ENCODE measurements around the gene AKR1A1. TPM values are rescaled to one million over a fixed set of nuclear protein-coding genes. Genes with fewer than 3 reads are reported as not detected.

The AKR1A1 gene
- total RNA-seq, 1 experiment from 2014 or later = 142 TPM

DNA sequence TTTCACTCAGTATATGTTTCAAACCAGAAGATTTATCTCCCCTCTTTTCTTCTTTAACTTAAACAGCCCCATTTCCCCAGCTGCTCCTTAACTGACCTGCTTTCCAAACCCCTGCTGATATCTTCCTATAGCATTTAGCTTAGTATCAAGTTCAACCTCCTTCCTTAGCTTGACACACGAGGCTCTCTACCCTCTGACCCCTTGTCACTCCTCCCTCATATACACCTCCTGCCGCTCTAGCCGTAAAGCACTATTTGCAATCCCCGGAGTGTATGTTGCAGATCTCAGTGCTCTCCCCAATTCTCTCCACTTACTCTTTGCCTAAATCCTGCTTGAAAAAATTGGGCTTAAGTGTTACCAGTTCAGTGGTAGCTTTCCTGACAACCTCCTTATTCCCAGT, 13.7 kb upstream of the AKR1A1 start:
- TF ChIP-seq POLR2AphosphoS5 (IDR thresholded peaks at IDR 0.05; ENCODE audit: low read depth, low read length) (no peak), TCF7L2 (IDR thresholded peaks at IDR 0.05; ENCODE audit: low read depth, low read length) (no peak), SIN3A (IDR thresholded peaks at IDR 0.05; ENCODE audit: borderline replicate concordance, insufficient read depth, low read depth, low read length) (no peak)
- TF ChIP-seq, protein P1, sequence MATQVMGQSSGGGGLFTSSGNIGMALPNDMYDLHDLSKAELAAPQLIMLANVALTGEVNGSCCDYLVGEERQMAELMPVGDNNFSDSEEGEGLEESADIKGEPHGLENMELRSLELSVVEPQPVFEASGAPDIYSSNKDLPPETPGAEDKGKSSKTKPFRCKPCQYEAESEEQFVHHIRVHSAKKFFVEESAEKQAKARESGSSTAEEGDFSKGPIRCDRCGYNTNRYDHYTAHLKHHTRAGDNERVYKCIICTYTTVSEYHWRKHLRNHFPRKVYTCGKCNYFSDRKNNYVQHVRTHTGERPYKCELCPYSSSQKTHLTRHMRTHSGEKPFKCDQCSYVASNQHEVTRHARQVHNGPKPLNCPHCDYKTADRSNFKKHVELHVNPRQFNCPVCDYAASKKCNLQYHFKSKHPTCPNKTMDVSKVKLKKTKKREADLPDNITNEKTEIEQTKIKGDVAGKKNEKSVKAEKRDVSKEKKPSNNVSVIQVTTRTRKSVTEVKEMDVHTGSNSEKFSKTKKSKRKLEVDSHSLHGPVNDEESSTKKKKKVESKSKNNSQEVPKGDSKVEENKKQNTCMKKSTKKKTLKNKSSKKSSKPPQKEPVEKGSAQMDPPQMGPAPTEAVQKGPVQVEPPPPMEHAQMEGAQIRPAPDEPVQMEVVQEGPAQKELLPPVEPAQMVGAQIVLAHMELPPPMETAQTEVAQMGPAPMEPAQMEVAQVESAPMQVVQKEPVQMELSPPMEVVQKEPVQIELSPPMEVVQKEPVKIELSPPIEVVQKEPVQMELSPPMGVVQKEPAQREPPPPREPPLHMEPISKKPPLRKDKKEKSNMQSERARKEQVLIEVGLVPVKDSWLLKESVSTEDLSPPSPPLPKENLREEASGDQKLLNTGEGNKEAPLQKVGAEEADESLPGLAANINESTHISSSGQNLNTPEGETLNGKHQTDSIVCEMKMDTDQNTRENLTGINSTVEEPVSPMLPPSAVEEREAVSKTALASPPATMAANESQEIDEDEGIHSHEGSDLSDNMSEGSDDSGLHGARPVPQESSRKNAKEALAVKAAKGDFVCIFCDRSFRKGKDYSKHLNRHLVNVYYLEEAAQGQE (IDR thresholded peaks at IDR 0.05; ENCODE audit: insufficient read depth in 1 of 2, low read depth in 2 of 2, low read length in 1 of 2) = no peak
- TF ChIP-seq, protein P2, sequence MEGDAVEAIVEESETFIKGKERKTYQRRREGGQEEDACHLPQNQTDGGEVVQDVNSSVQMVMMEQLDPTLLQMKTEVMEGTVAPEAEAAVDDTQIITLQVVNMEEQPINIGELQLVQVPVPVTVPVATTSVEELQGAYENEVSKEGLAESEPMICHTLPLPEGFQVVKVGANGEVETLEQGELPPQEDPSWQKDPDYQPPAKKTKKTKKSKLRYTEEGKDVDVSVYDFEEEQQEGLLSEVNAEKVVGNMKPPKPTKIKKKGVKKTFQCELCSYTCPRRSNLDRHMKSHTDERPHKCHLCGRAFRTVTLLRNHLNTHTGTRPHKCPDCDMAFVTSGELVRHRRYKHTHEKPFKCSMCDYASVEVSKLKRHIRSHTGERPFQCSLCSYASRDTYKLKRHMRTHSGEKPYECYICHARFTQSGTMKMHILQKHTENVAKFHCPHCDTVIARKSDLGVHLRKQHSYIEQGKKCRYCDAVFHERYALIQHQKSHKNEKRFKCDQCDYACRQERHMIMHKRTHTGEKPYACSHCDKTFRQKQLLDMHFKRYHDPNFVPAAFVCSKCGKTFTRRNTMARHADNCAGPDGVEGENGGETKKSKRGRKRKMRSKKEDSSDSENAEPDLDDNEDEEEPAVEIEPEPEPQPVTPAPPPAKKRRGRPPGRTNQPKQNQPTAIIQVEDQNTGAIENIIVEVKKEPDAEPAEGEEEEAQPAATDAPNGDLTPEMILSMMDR (IDR thresholded peaks at IDR 0.05) = no peak
- H3K4me3 ChIP-seq (ENCODE audit: low read depth in 2 of 2, low read length in 2 of 2) = no peak overlapping the region
- ATAC-seq (no peak), DNase-seq (ENCODE audit: low read depth, low spot score) (no peak)
- no peaks in the 10 kb centered on the region for H3K36me3 ChIP-seq (ENCODE audit: control insufficient read depth, insufficient read depth, low read length)
- no peaks in the 10 kb centered on the region for H3K4me1 ChIP-seq (ENCODE audit: control insufficient read depth, insufficient read depth, low read length)
- no TSS peak for BruUV-seq (replicated peaks)
- ChIA-PET CTCF (interaction anchor here (0.6 kb wide), 1 partner anchor 14 kb away, joined by 3 read pairs; no protein-coding TSS in a partner anchor), POLR2A (interaction anchor here (0.7 kb wide), 1 partner anchor 18 kb away, joined by 3 read pairs; no protein-coding TSS in a partner anchor)
- intact Hi-C loops (cut with micrococcal nuclease; ENCODE audit: unreplicated experiment) (no loop called here), in situ Hi-C loops (cut with HindIII; ENCODE audit: low pct_unique_long_range_greater_than_20kb, low sequenced_read_pairs) (no loop called here)
- H3K9me3 ChIP-seq (ENCODE audit: control insufficient read depth, insufficient read depth, low read depth, low read length) = no peaks in the 10 kb centered on the region
- H3K27me3 ChIP-seq (ENCODE audit: control insufficient read depth, insufficient read depth, low read length) = no peaks in the 10 kb centered on the region
- H3K27ac ChIP-seq (ENCODE audit: low read length) = no peak overlapping the region

DNA sequence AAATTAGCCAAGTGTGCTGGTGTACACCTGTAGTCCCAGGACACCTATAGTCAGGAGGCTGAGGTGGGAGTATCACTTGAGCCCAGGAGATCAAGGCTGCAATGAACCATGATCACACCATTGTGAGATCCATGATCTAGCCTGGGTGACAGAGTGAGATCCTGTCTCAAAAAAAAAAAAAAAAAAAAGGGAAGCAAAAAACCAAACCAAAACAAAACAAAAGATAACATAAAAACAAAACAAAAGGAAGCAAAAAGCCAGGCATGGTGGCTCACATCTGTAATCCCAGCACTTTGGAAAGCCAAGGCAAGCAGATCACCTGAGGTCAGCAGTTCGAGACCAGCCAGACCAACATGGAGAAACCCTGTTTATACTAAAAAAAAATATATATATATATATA, 9.4 kb upstream of the AKR1A1 start:
- no peak overlapping the region for H3K4me3 ChIP-seq (ENCODE audit: low read depth in 2 of 2, low read length in 2 of 2)
- DNase-seq (ENCODE audit: low read depth, low spot score) = no peak
- no TSS peak for BruUV-seq (replicated peaks)
- no peaks in the 10 kb centered on the region for H3K9me3 ChIP-seq (ENCODE audit: control insufficient read depth, insufficient read depth, low read depth, low read length)
- intact Hi-C loops (cut with micrococcal nuclease; ENCODE audit: unreplicated experiment) (no loop called here), in situ Hi-C loops (cut with HindIII; ENCODE audit: low pct_unique_long_range_greater_than_20kb, low sequenced_read_pairs) (no loop called here)
- POLR2A ChIA-PET = no interaction called here
- CTCF ChIA-PET = interaction anchor here (0.9 kb wide), 1 partner anchor 20 kb away, joined by 11 read pairs; the partner anchor contains the start of gene PRDX1
- ATAC-seq = no peak
- no peaks in the 10 kb centered on the region for H3K36me3 ChIP-seq (ENCODE audit: control insufficient read depth, insufficient read depth, low read length)
- no peaks in the 10 kb centered on the region for H3K27me3 ChIP-seq (ENCODE audit: control insufficient read depth, insufficient read depth, low read length)
- no peak overlapping the region for H3K27ac ChIP-seq (ENCODE audit: low read length)
- no peaks in the 10 kb centered on the region for H3K4me1 ChIP-seq (ENCODE audit: control insufficient read depth, insufficient read depth, low read length)
- TF ChIP-seq TCF7L2 (IDR thresholded peaks at IDR 0.05; ENCODE audit: low read depth, low read length) (no peak), POLR2AphosphoS5 (IDR thresholded peaks at IDR 0.05; ENCODE audit: low read depth, low read length) (no peak), SIN3A (IDR thresholded peaks at IDR 0.05; ENCODE audit: borderline replicate concordance, insufficient read depth, low read depth, low read length) (no peak)
- TF ChIP-seq, protein P1 (IDR thresholded peaks at IDR 0.05; ENCODE audit: insufficient read depth in 1 of 2, low read depth in 2 of 2, low read length in 1 of 2) = no peak
- TF ChIP-seq, protein P2 (IDR thresholded peaks at IDR 0.05) = no peak

All from Panc1 (cell line).